ENCODE data around the gene IL18. TPM values are rescaled to one million over a fixed set of nuclear protein-coding genes. Genes with fewer than 3 reads are reported as not detected.
"Not testable (repeated sequence)": the region's sequence is repeated elsewhere in the genome, so short reads cannot be mapped to it uniquely, and the experiment has no call there.

The IL18 gene
- polyA plus RNA-seq, 1 donor (not counting 4 experiments of a cell fraction or from before 2014, with no cell fraction given), result 205 TPM

GRCh38 chr11:112195951-112196351 is 32.1 kb upstream of the IL18 start:
- Histone ChIP-seq H3K9me1 (ENCODE audit: control insufficient read depth, extremely low read depth, insufficient read depth, low read length) (no peaks in the 10 kb centered on the region), H3K27me3 (ENCODE audit: control insufficient read depth, extremely low read depth, insufficient read depth, low read length) (no peaks in the 10 kb centered on the region), H3K4me3 (ENCODE audit: control insufficient read depth in 2 of 3, extremely low read depth in 1 of 3, insufficient read depth in 2 of 3, low read depth in 1 of 3, low read length in 3 of 3) (peak overlapping the region in 1 of 3 experiments; percentile 11), H3K27ac (ENCODE audit: control insufficient read depth, insufficient read depth, low read length) (peak overlapping the region; percentile 4), H3K9me3 (ENCODE audit: control insufficient read depth, low read depth, low read length) (no peaks in the 10 kb centered on the region), H3K4me1 (ENCODE audit: control insufficient read depth, extremely low read depth, insufficient read depth, low read length) (peaks cover 16% of the 10 kb centered on the region), H2AFZ (ENCODE audit: control insufficient read depth, low read length) (peak overlapping the region; percentile 50), H3K9ac (ENCODE audit: control insufficient read depth, extremely low read depth, insufficient read depth, low read length) (no peak overlapping the region), H3K4me2 (ENCODE audit: control insufficient read depth, extremely low read depth, insufficient read depth, low read depth, low read length) (peak overlapping the region; percentile 53), H3K36me3 (ENCODE audit: control insufficient read depth in 2 of 2, extremely low read depth in 1 of 2, insufficient read depth in 2 of 2, low read length in 2 of 2) (no peaks in the 10 kb centered on the region), H4K20me1 (ENCODE audit: control insufficient read depth, extremely low read depth, insufficient read depth, low read length) (no peaks in the 10 kb centered on the region), H3K79me2 (ENCODE audit: control insufficient read depth, insufficient read depth, low read length) (no peaks in the 10 kb centered on the region)
- TF ChIP-seq CTCF (optimal IDR thresholded peaks at IDR 0.05 in 1 of 3, IDR thresholded peaks at IDR 0.05 in 1 of 3, conservative IDR thresholded peaks at IDR 0.05 in 1 of 3; ENCODE audit: extremely low read depth in 1 of 3, insufficient read depth in 2 of 3, low read length in 3 of 3) (no peak), EZH2 (IDR thresholded peaks at IDR 0.05; ENCODE audit: low read length) (no peak)
- DNase-seq (ENCODE audit: low read depth, low spot score), result peak; percentile 45
- dilution Hi-C loops (cut with MboI; ENCODE audit: extremely low pct_ligation_motif_present, low sequenced_read_pairs), result no loop called here
- FAIRE-seq, result peak; percentile 67

- H3K36me3 ChIP-seq (ENCODE audit: control insufficient read depth in 2 of 2, extremely low read depth in 1 of 2, insufficient read depth in 2 of 2, low read length in 2 of 2); H3K9ac ChIP-seq (ENCODE audit: control insufficient read depth, extremely low read depth, insufficient read depth, low read length); H3K4me3 ChIP-seq (ENCODE audit: control insufficient read depth in 2 of 3, extremely low read depth in 1 of 3, insufficient read depth in 2 of 3, low read depth in 1 of 3, low read length in 3 of 3); H3K9me3 ChIP-seq (ENCODE audit: control insufficient read depth, low read depth, low read length); H3K27ac ChIP-seq (ENCODE audit: control insufficient read depth, insufficient read depth, low read length); DNase-seq (ENCODE audit: low read depth, low spot score); H3K9me1 ChIP-seq (ENCODE audit: control insufficient read depth, extremely low read depth, insufficient read depth, low read length); H3K79me2 ChIP-seq (ENCODE audit: control insufficient read depth, insufficient read depth, low read length); H3K27me3 ChIP-seq (ENCODE audit: control insufficient read depth, extremely low read depth, insufficient read depth, low read length); dilution Hi-C loops (cut with MboI; ENCODE audit: extremely low pct_ligation_motif_present, low sequenced_read_pairs); H2AFZ ChIP-seq (ENCODE audit: control insufficient read depth, low read length); H3K4me2 ChIP-seq (ENCODE audit: control insufficient read depth, extremely low read depth, insufficient read depth, low read depth, low read length); FAIRE-seq; H4K20me1 ChIP-seq (ENCODE audit: control insufficient read depth, extremely low read depth, insufficient read depth, low read length): not testable (repeated sequence)
- H3K4me1 ChIP-seq (ENCODE audit: control insufficient read depth, extremely low read depth, insufficient read depth, low read length), result peaks cover 16% of the 10 kb centered on the region
Measured at GRCh38 chr11:112195113-112195512, 31.2 kb upstream of the IL18 start.

- dilution Hi-C loops (cut with MboI; ENCODE audit: extremely low pct_ligation_motif_present, low sequenced_read_pairs), result no loop called here
- TF ChIP-seq CTCF (optimal IDR thresholded peaks at IDR 0.05 in 1 of 3, IDR thresholded peaks at IDR 0.05 in 1 of 3, conservative IDR thresholded peaks at IDR 0.05 in 1 of 3; ENCODE audit: extremely low read depth in 1 of 3, insufficient read depth in 2 of 3, low read length in 3 of 3) (no peak), EZH2 (IDR thresholded peaks at IDR 0.05; ENCODE audit: low read length) (no peak)
- H3K27ac ChIP-seq (ENCODE audit: control insufficient read depth, insufficient read depth, low read length), result no peak overlapping the region
- no peak overlapping the region for H2AFZ ChIP-seq (ENCODE audit: control insufficient read depth, low read length)
- no peak overlapping the region for H3K4me3 ChIP-seq (ENCODE audit: control insufficient read depth in 2 of 3, extremely low read depth in 1 of 3, insufficient read depth in 2 of 3, low read depth in 1 of 3, low read length in 3 of 3)
- no peaks in the 10 kb centered on the region for H3K36me3 ChIP-seq (ENCODE audit: control insufficient read depth in 2 of 2, extremely low read depth in 1 of 2, insufficient read depth in 2 of 2, low read length in 2 of 2)
- H3K4me2 ChIP-seq (ENCODE audit: control insufficient read depth, extremely low read depth, insufficient read depth, low read depth, low read length), result no peak overlapping the region
- no peaks in the 10 kb centered on the region for H3K79me2 ChIP-seq (ENCODE audit: control insufficient read depth, insufficient read depth, low read length)
- no peaks in the 10 kb centered on the region for H3K27me3 ChIP-seq (ENCODE audit: control insufficient read depth, extremely low read depth, insufficient read depth, low read length)
- no peaks in the 10 kb centered on the region for H3K9me3 ChIP-seq (ENCODE audit: control insufficient read depth, low read depth, low read length)
- no peak for DNase-seq (ENCODE audit: low read depth, low spot score)
- no peaks in the 10 kb centered on the region for H3K4me1 ChIP-seq (ENCODE audit: control insufficient read depth, extremely low read depth, insufficient read depth, low read length)
- no peaks in the 10 kb centered on the region for H4K20me1 ChIP-seq (ENCODE audit: control insufficient read depth, extremely low read depth, insufficient read depth, low read length)
- no peak for FAIRE-seq
- H3K9me1 ChIP-seq (ENCODE audit: control insufficient read depth, extremely low read depth, insufficient read depth, low read length), result no peaks in the 10 kb centered on the region
- no peak overlapping the region for H3K9ac ChIP-seq (ENCODE audit: control insufficient read depth, extremely low read depth, insufficient read depth, low read length)
Measured at GRCh38 chr11:112186304-112186703, 22.4 kb upstream of the IL18 start.
